Measurements from ENCODE around the gene SLC6A9. TPM values are rescaled to one million over a fixed set of nuclear protein-coding genes. Genes with fewer than 3 reads are reported as not detected.

The SLC6A9 gene
- total RNA-seq, 2 donors from 2014 or later: 0.87 to 2.8 TPM

DNA sequence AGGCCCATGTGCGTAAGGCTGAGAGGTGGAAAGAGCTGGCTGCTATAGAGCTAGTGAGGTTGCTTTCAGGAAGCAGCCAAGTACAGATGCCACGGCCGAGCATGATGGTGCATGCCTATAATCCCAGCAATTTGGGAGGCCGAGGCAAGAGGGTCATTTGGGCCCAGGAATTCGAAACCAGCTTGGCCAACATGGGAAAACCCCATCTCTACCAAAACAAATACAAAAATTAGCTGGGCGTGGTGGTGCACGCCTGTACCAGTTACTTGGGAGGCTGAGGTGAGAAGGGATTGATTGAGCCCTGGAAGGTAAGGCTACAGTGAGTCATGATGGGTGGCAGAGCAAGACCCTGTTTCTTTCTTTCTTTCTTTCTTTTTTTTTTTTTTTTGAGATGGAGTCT lies 37.2 kb downstream of the SLC6A9 start:
- H3K36me3 Mint-ChIP-seq (ENCODE audit: low read depth): no peaks in the 10 kb centered on the region
- no peak for ATAC-seq (replicated peaks)
- no peaks in the 10 kb centered on the region for H3K27me3 Mint-ChIP-seq
- no peak overlapping the region for H3K27ac Mint-ChIP-seq
- H3K9me3 Mint-ChIP-seq: no peaks in the 10 kb centered on the region
- no peaks in the 10 kb centered on the region for H3K4me1 Mint-ChIP-seq
- no peak overlapping the region for H3K4me3 Mint-ChIP-seq

DNA sequence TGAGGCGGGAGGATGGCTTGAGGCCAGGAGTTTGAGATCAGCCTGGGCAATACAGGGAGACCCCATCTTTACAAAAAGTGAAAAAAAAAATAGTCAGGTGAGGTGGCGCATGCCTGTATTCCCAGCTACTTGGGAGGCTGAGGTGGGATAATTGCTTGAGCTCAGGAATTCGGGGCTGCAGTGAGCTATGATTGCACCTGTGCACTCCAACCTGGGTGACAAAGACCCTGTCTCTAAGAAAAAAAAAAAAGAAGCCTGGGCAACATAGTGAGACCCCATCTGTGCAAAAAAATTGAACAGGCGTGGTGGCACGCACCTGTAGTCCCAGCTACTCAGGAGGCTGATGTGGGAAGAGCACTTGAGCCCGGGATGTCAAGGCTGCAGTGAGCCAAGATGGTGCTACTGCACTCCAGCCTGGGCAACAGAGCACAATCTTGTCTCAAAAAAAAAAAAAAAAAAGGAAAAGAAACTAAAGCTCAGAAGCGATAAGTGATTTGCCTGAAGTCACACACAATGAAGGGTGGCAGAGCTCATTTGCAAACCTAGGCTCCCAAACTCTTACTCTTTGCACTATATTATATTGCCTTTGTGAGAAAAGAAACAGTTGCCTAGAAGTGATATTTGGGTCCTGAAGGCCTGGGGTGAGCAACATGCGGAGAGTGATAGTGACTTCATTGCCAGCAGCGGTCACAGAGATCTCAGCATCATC lies 37.9 kb downstream of the SLC6A9 start:
- H3K36me3 Mint-ChIP-seq (ENCODE audit: low read depth): no peaks in the 10 kb centered on the region

DNA sequence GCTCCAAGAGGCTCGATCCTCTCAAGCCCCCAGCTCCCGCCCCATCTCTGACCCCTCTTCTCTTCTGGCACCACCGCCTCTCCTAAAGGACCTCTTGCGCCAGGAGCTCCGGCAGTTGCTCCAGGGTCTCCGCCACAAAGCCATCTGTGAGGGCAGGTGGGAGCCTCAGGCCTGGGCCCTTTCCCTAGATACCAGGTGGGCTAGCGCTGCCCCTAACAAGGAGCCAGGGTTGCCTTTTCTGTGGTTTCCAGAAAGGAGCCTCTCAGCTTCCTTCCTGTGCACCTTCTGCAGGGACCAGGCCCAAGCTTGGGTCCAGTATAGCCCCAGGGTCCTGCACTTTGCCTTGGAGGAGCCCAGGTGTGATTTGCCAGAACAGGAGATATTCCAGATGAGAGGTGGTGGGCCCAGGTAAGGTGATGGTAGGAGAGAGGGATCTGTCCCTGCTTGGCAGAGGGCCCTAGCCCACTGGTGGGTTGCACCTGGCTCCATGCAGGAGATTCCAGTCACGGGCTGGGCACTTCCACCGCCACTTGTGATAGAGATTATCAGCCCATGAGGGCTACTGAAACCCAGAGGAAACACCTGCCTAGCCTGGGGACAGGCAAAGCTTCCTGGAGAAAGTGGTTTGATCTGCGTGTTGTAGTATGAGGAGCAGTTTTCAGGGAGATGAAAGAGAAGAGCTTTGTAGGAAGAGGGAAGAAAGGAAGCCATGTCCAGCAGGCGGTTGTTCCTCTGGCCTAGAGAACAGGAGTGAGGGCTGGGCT lies 38.8 kb downstream of the SLC6A9 start:
- no peaks in the 10 kb centered on the region for H3K4me1 Mint-ChIP-seq
- no peaks in the 10 kb centered on the region for H3K9me3 Mint-ChIP-seq
- H3K36me3 Mint-ChIP-seq (ENCODE audit: low read depth): no peaks in the 10 kb centered on the region
- no peak for ATAC-seq (replicated peaks)
- H3K4me3 Mint-ChIP-seq: peak overlapping the region; percentile 85
- no peaks in the 10 kb centered on the region for H3K27me3 Mint-ChIP-seq
- H3K27ac Mint-ChIP-seq: peak overlapping the region; percentile 48

More for the DNA sequence above, 37.9 kb downstream of the SLC6A9 start:
- ATAC-seq (replicated peaks): no peak
- peak overlapping the region; percentile 85 for H3K4me3 Mint-ChIP-seq
- peak overlapping the region; percentile 48 for H3K27ac Mint-ChIP-seq
- H3K4me1 Mint-ChIP-seq: no peaks in the 10 kb centered on the region
- H3K9me3 Mint-ChIP-seq: no peaks in the 10 kb centered on the region
- H3K27me3 Mint-ChIP-seq: no peaks in the 10 kb centered on the region

GRCh38 chr1:43991476-43992231 lies 39.6 kb downstream of the SLC6A9 start, which contains the start of gene CCDC24:
Gene CCDC24 (plus strand): TSS chr1:43991599. CDS start chr1:43991879, 280 bp downstream.
- peak within 1 kb of the TSS; percentile 48 for H3K27ac Mint-ChIP-seq
- H3K4me1 Mint-ChIP-seq: no peaks in the 10 kb centered on the region
- no peaks in the 10 kb centered on the region for H3K27me3 Mint-ChIP-seq

DNA sequence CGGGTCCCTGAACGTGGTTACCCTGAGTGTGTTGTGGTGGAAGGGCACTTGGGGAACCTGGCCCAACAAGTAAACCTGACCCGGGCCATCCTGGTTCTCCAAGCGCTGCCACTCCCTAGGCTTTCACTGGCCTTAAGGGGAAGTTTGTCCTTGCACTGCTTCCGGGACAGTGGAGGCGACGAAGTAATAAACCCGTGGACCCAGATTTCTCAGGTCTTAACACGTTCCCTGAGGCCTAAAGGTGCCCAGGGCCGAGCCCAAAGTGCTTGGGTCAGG lies 40.1 kb downstream of the SLC6A9 start:
- no peaks in the 10 kb centered on the region for H3K4me1 Mint-ChIP-seq
- no peaks in the 10 kb centered on the region for H3K9me3 Mint-ChIP-seq
- peak overlapping the region; percentile 48 for H3K27ac Mint-ChIP-seq
- no peaks in the 10 kb centered on the region for H3K27me3 Mint-ChIP-seq
- H3K36me3 Mint-ChIP-seq (ENCODE audit: low read depth): no peaks in the 10 kb centered on the region
- no peak for ATAC-seq (replicated peaks)
- peak overlapping the region; percentile 85 for H3K4me3 Mint-ChIP-seq

More at GRCh38 chr1:43991476-43992231, 39.6 kb downstream of the SLC6A9 start, which contains the start of gene CCDC24:
- no peaks in the 10 kb centered on the region for H3K36me3 Mint-ChIP-seq (ENCODE audit: low read depth)
- H3K4me3 Mint-ChIP-seq: peak within 1 kb of the TSS; percentile 85
- no peaks in the 10 kb centered on the region for H3K9me3 Mint-ChIP-seq
- ATAC-seq (replicated peaks): peak; percentile 90

- no peak overlapping the region for H3K27ac Mint-ChIP-seq
- no peak for ATAC-seq (replicated peaks)
Observed at GRCh38 chr1:43990271-43991199, 40.7 kb downstream of the SLC6A9 start.

DNA sequence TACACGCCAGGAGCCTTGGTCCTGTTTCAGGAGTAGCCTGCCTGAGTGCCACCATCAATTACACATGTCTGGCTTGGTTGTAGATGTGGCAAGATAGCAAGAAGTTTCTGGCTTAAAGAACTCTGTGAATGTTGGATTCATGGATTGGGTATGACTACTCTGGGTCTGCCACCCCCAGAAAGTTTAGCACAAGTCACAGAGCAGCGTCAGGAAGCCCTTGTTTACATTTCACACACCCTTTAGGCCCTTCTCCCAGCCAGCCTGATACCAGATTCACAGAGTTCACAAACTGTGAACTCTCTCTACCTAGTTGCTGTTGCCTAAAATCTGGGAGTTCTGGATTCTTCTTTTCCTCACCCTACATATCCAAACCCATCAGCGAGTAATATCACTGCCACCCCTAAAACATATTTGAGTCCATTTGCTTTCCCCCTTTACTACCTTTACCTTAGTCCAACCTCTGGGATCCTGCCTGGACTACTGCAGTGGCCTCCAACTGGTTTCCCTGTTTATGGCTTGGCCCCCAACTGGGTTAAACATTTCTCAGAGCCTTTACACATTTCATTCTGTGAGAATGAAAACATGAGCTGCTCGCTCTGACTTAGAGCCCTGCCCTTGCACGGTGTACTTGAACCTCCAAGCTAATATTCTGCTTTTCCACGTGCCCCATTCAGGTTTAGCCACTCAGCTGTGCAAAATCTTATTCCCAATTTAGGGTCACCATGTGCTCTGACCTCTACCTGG lies 43.9 kb downstream of the SLC6A9 start:
- H3K27me3 Mint-ChIP-seq: no peaks in the 10 kb centered on the region
- ATAC-seq (replicated peaks): no peak
- no peak overlapping the region for H3K27ac Mint-ChIP-seq
- no peak overlapping the region for H3K4me3 Mint-ChIP-seq
- H3K36me3 Mint-ChIP-seq (ENCODE audit: low read depth): peaks cover 20% of the 10 kb centered on the region
- no peaks in the 10 kb centered on the region for H3K9me3 Mint-ChIP-seq
- peaks cover 10% of the 10 kb centered on the region for H3K4me1 Mint-ChIP-seq

More at GRCh38 chr1:43990271-43991199, 40.7 kb downstream of the SLC6A9 start:
- Mint-ChIP-seq H3K27me3 (no peaks in the 10 kb centered on the region), H3K36me3 (ENCODE audit: low read depth) (peaks cover 3% of the 10 kb centered on the region), H3K9me3 (no peaks in the 10 kb centered on the region), H3K4me1 (no peaks in the 10 kb centered on the region), H3K4me3 (peak overlapping the region; percentile 85)

GRCh38 chr1:43986712-43987111 lies 44.5 kb downstream of the SLC6A9 start:
- no peak overlapping the region for H3K27ac Mint-ChIP-seq
- H3K36me3 Mint-ChIP-seq (ENCODE audit: low read depth): peaks cover 20% of the 10 kb centered on the region
- H3K4me3 Mint-ChIP-seq: no peak overlapping the region
- ATAC-seq (replicated peaks): no peak
- H3K27me3 Mint-ChIP-seq: no peaks in the 10 kb centered on the region
- no peaks in the 10 kb centered on the region for H3K9me3 Mint-ChIP-seq
- peaks cover 10% of the 10 kb centered on the region for H3K4me1 Mint-ChIP-seq

GRCh38 chr1:43985984-43986595 lies 45.2 kb downstream of the SLC6A9 start:
- H3K36me3 Mint-ChIP-seq (ENCODE audit: low read depth): peaks cover 20% of the 10 kb centered on the region
- no peak overlapping the region for H3K27ac Mint-ChIP-seq
- no peak overlapping the region for H3K4me3 Mint-ChIP-seq
- H3K4me1 Mint-ChIP-seq: peaks cover 10% of the 10 kb centered on the region
- no peak for ATAC-seq (replicated peaks)
- no peaks in the 10 kb centered on the region for H3K9me3 Mint-ChIP-seq
- H3K27me3 Mint-ChIP-seq: no peaks in the 10 kb centered on the region

DNA sequence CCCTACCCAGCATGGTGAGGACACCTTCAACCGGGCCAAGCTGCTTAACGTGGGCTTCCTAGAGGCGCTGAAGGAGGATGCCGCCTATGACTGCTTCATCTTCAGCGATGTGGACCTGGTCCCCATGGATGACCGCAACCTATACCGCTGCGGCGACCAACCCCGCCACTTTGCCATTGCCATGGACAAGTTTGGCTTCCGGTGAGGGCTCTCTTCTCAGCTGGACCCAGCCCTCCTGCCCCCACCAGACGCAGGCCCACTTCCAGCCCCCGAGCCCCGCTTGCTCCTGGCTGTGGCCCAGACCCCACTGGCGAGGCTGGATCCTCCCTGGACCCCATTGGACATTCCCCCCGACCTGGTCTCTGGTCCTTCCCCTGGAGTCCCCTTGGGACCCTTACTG lies 46.4 kb downstream of the SLC6A9 start:
- no peaks in the 10 kb centered on the region for H3K27me3 Mint-ChIP-seq
- ATAC-seq (replicated peaks): no peak
- H3K4me3 Mint-ChIP-seq: no peak overlapping the region
- peaks cover 16% of the 10 kb centered on the region for H3K4me1 Mint-ChIP-seq
- peaks cover 23% of the 10 kb centered on the region for H3K36me3 Mint-ChIP-seq (ENCODE audit: low read depth)
- H3K9me3 Mint-ChIP-seq: no peaks in the 10 kb centered on the region
- no peak overlapping the region for H3K27ac Mint-ChIP-seq

- Mint-ChIP-seq H3K4me3 (no peak overlapping the region), H3K36me3 (ENCODE audit: low read depth) (peaks cover 30% of the 10 kb centered on the region), H3K27ac (peak overlapping the region; percentile 27), H3K27me3 (no peaks in the 10 kb centered on the region), H3K9me3 (no peaks in the 10 kb centered on the region), H3K4me1 (peaks cover 17% of the 10 kb centered on the region)
- no peak for ATAC-seq (replicated peaks)
Observed at GRCh38 chr1:43983253-43983899, 47.9 kb downstream of the SLC6A9 start.

- Mint-ChIP-seq H3K9me3 (no peaks in the 10 kb centered on the region), H3K36me3 (ENCODE audit: low read depth) (peaks cover 35% of the 10 kb centered on the region), H3K4me1 (peaks cover 23% of the 10 kb centered on the region), H3K27ac (no peak overlapping the region), H3K4me3 (no peak overlapping the region), H3K27me3 (no peaks in the 10 kb centered on the region)
- no peak for ATAC-seq (replicated peaks)
Observed at GRCh38 chr1:43982808-43983207, 48.5 kb downstream of the SLC6A9 start.

Measured in activated T-helper 17 cell treated with anti-CD3 and anti-CD28 coated beads, Interleukin-2, amount 50 U/mL, for 72 hours (primary cell).